PFSK-1 (cell line): ENCODE measurements around the gene FXYD4.

Experiments
- FOXP2 ChIP-seq: optimal IDR thresholded peaks from 2 replicates; pipeline ENCODE3; 2011; ENCODE audit warnings: borderline replicate concordance, control low read depth, inconsistent platforms; ENCODE audit not compliant: insufficient read depth; ENCODE audit errors: extremely low read length, extremely low read depth
- POLR2AphosphoS5 ChIP-seq: IDR thresholded peaks from 2 replicates; pipeline ENCODE4 v1.6.1; 2012; ENCODE audit warnings: low read depth, mild to moderate bottlenecking, control low read depth, low read length, moderate library complexity
- SIN3A ChIP-seq: IDR thresholded peaks from 2 replicates; pipeline ENCODE4 v1.6.1; 2012; ENCODE audit warnings: mild to moderate bottlenecking, low read length, moderate library complexity, borderline replicate concordance; ENCODE audit not compliant: insufficient read depth
- TAF1 ChIP-seq: IDR thresholded peaks from 2 replicates; pipeline ENCODE4 v1.6.1; 2012; ENCODE audit warnings: low read length, control low read depth, borderline replicate concordance; ENCODE audit not compliant: insufficient read depth
- TF ChIP-seq, protein P1 (sequence below), 2 experiments: IDR thresholded peaks; 2 replicates each; pipeline versions ENCODE4 v1.6.1 to v1.8.0; 2011 to 2012; ENCODE audit warnings: low read depth in 2 of 2, low read length in 2 of 2, control low read depth in 1 of 2, inconsistent platforms in 1 of 2, mild to moderate bottlenecking in 1 of 2, moderate library complexity in 1 of 2; ENCODE audit not compliant: insufficient read depth in 1 of 2

FXYD4 gene

DNA sequence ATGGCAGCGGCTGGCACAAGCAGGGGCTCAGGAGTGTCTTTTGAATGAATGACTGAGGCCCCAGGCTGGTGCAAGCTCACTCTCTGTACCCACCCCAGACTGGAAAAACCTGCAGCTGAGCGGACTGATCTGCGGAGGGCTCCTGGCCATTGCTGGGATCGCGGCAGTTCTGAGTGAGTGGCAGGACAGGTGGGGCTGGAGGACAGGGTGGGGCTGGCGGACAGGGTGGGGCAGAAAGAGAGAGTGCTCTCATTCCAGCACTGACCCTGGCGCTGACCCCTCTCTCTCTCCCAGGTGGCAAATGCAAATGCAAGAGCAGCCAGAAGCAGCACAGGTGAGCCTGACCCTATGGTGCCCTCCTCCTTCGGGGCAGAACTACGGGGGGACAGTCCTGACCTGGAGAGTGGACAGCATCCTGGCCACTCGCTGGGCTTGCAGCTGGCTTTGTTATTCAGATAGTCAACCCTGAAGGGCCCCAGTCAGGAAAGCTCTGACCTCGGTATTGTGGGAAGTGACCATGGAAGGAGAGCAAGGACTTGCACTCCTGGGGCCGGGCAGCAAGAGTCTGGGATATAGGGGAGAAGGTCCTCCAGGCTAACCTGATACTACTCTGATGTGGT lies 4.1 kb downstream of the FXYD4 start:
- no peak for TF ChIP-seq POLR2AphosphoS5
- TF ChIP-seq TAF1, result no peak
- TF ChIP-seq, protein P1, sequence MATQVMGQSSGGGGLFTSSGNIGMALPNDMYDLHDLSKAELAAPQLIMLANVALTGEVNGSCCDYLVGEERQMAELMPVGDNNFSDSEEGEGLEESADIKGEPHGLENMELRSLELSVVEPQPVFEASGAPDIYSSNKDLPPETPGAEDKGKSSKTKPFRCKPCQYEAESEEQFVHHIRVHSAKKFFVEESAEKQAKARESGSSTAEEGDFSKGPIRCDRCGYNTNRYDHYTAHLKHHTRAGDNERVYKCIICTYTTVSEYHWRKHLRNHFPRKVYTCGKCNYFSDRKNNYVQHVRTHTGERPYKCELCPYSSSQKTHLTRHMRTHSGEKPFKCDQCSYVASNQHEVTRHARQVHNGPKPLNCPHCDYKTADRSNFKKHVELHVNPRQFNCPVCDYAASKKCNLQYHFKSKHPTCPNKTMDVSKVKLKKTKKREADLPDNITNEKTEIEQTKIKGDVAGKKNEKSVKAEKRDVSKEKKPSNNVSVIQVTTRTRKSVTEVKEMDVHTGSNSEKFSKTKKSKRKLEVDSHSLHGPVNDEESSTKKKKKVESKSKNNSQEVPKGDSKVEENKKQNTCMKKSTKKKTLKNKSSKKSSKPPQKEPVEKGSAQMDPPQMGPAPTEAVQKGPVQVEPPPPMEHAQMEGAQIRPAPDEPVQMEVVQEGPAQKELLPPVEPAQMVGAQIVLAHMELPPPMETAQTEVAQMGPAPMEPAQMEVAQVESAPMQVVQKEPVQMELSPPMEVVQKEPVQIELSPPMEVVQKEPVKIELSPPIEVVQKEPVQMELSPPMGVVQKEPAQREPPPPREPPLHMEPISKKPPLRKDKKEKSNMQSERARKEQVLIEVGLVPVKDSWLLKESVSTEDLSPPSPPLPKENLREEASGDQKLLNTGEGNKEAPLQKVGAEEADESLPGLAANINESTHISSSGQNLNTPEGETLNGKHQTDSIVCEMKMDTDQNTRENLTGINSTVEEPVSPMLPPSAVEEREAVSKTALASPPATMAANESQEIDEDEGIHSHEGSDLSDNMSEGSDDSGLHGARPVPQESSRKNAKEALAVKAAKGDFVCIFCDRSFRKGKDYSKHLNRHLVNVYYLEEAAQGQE (IDR thresholded peaks at IDR 0.05; ENCODE audit: insufficient read depth in 1 of 2, low read depth in 2 of 2, low read length in 2 of 2), result no peak
- TF ChIP-seq FOXP2, result no peak
- no peak for TF ChIP-seq SIN3A

DNA sequence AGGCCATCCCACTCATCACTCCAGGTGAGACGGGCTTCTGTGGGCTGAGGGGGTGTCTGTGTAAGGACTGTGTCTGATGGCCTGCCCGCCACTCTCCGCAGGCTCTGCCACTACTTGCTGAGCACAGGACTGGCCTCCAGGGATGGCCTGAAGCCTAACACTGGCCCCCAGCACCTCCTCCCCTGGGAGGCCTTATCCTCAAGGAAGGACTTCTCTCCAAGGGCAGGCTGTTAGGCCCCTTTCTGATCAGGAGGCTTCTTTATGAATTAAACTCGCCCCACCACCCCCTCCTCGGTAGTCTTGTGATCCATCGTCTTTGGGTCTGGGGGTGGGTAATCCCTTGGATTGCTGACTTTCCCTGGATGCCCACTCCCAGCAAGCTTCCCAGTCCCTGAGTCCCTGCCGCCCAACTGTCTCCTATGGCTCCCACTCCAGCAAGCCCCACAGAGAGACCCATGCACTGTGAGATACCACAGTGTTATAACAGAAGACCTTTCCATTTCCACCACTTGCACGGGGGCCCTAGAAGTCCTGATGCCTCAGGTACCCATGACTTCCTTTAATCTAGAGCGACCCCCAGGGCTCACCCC lies 4.7 kb downstream of the FXYD4 start:
- TF ChIP-seq FOXP2 (no peak), SIN3A (no peak), TAF1 (no peak), POLR2AphosphoS5 (no peak)
- TF ChIP-seq, protein P1 (IDR thresholded peaks at IDR 0.05; ENCODE audit: insufficient read depth in 1 of 2, low read depth in 2 of 2, low read length in 2 of 2), result no peak

DNA sequence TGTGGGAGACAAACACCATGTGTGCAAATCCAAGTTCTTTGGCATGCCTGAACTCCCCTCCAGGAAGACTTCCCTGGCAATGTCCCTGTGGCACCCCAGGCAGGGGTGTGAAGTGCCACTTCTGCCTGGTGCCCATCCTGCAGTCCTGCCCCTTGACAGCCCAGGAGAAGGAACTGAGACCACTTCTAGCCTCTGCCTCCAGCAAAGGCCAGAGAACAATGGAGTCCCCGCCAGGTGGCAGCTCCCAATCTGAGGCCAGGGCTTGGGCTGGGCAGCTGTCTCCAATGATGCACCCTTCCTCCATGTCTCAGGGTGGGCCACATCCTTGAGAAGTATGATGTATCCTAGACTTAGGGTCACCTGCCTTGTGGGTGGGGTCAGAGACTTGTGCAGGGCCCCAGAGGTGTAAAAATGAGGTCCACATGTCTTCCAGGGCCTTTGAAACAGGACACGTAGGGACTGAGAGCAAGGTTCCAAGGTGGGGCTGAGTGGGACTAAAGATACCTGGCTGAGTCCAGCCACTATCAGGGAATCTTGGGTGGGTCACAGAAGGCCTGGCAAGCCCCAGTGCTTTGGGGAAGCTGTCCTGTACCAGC lies 5.5 kb downstream of the FXYD4 start:
- TF ChIP-seq SIN3A (no peak), TAF1 (no peak), FOXP2 (no peak), POLR2AphosphoS5 (no peak)
- TF ChIP-seq, protein P1 (IDR thresholded peaks at IDR 0.05; ENCODE audit: insufficient read depth in 1 of 2, low read depth in 2 of 2, low read length in 2 of 2), result no peak

DNA sequence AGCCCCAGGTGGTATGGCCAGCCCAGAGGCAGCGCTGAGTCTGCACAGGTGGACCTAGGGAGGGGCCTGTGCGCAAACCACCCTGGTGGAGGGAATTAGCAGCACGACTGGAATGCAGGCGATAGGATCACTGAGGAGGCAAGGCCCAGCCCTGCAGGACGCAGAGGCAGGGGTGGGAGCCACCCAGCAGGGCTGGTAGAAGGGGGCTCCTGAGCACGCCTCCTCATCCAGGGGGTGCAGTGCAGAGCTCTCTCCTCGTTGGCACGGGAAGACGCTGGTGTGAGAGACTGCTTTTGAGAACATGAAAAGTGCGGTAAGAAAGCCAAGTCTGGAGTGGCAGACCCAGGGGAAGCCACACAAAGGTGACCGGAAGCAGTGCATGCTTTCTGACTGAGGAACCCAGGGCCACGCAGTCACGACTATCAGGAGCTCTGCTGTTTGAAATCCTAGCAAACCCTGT lies 6.0 kb downstream of the FXYD4 start:
- TF ChIP-seq POLR2AphosphoS5 (no peak), TAF1 (no peak), SIN3A (no peak), FOXP2 (no peak)
- TF ChIP-seq, protein P1 (IDR thresholded peaks at IDR 0.05; ENCODE audit: insufficient read depth in 1 of 2, low read depth in 2 of 2, low read length in 2 of 2), result no peak
